NCI-H2196 (cell line): ENCODE data around the gene C13orf46.

ENCODE experiments used
- DNase-seq: peaks from one replicate; lab custom pipeline; 2025; ENCODE audit not compliant: unreplicated experiment; lab: John Stamatoyannopoulos, UW

Gene C13orf46

GRCh38 chr13:113939944-113940297, 34.0 kb downstream of the C13orf46 start:
- no peak for DNase-seq

DNA sequence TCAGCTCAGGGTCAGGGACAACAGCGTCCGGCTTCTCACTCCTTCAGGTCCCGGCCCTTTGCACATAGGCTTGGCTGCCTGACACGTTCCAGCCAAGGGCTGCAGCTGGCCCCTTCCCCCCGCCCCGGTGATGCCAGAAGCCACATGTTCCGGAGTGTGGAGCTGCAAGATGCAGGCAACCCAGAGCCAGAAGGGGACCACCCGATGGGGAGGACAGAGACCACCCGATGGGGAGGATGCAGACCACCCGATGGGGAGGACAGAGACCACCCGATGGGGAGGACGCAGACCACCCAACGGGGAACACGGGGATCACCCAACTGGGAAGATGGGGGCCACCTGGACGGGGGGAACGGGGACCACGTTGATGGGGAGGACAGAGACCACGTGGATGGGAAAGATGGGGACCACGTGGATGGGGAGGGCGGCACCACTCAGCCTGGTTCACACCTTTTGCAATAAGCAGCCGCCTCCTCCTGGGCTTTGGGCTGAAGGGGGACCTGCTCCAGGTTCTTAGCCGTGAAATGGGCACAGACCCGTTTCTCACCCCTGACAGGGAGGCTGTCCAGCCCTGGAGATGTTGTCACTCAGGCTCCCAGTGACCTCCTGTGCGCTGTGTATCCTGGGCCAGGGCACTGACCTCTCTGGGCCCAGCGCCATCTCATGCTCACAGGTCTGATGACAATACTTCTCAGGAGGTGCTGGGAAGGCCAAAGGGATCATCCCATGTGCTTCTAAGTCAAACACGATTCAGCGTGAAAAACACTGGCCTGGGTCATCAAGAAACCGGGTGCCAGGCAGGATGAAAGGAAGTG, 34.5 kb downstream of the C13orf46 start:
- DNase-seq = no peak

- DNase-seq = no peak
Observed at GRCh38 chr13:113938716-113939115, 35.2 kb downstream of the C13orf46 start.

DNA sequence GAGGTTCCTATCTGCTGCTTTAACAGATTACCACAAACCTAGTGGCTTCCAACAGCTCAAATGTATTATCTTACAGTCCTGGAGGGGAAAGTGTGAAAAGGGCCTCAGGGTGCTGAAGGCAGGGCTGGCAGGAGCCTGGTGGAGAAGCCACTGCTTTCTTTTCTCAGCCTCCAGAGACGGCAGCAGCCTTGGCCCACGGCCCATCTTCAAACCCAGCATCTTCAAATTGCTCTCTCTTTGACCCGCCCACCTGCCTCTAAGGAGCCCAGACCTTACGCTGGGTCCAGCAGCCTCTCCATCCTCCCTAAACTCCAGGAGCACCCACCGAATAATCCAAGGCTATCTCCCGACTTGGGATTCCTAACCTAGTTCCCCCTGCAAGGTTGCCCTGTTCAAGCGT, 35.6 kb downstream of the C13orf46 start:
- no peak for DNase-seq

DNA sequence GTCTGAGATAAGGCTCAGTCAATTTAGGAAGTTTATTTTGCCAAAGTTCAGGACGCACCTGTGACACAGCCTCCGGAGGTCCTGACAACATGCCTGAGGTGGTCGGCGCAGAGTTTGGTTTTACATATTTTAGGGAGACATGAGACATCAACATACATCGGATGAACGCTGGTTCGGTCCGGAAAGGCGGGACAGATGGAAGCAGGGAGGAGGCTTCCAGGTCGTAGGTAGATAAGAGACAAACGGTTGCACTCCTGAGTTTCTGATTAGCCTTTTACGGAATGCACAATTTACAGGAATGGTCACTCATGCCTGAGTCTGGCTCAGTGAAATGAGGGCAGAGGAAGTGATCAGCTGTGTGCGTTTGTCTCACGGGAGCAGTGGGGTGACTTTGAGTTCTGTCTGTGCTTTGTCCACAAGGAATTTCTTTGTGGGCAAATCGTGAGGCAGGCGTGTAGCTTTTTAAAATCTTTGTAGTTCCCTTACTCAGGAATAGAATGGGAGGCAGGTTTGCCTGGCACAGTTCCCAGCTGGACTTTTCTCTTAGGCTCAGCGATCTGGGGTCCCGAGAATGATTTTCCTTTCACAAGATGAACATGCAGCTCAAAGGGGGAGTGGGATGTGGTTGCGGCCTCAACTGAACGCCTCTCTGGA, 36.2 kb downstream of the C13orf46 start:
- no peak for DNase-seq

GRCh38 chr13:113937073-113937472, 36.8 kb downstream of the C13orf46 start:
- no peak for DNase-seq

GRCh38 chr13:113936166-113936965, 37.5 kb downstream of the C13orf46 start:
- no peak for DNase-seq

GRCh38 chr13:113935001-113935844, 38.7 kb downstream of the C13orf46 start:
- no peak for DNase-seq

DNA sequence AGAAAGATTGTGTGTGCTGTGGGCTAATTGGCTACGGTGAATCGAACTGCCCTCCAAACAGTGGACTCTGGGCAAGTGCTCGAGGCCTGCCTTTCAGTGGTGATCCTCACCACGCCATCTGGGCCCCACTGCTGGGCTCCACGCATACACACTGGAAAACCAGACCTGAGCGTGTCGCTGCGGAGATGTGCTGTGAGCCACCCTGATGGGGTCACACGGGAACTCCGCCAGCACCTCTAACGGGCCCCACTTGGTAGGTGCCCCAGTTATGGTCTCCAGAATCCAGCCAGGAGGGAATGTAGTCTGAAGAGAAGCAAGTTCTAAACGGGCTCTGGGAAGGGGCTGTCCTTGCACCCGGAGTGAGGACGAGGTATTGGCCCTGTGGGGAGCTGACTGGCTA, 39.3 kb downstream of the C13orf46 start:
- no peak for DNase-seq

DNA sequence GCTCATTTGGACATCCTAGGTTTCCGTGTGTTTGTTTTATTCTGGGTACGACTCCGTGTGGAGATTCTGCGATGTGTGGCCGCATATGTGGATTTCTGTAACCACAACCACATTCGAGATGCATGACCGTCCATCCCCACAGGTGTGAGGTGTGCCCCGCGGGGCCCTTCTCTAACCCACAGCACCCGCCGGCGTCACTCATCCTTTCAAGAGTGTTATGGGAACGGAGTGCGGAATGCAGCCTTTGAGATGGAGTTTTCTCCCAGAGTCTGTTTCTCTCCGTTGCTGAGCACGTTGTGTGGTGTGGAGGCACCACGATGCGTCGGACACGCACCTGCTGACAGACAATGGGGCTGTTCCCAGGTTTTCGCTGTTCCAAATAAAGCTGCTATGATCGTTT, 40.0 kb downstream of the C13orf46 start:
- DNase-seq = no peak

GRCh38 chr13:113931841-113932459, 41.9 kb downstream of the C13orf46 start:
- no peak for DNase-seq

DNA sequence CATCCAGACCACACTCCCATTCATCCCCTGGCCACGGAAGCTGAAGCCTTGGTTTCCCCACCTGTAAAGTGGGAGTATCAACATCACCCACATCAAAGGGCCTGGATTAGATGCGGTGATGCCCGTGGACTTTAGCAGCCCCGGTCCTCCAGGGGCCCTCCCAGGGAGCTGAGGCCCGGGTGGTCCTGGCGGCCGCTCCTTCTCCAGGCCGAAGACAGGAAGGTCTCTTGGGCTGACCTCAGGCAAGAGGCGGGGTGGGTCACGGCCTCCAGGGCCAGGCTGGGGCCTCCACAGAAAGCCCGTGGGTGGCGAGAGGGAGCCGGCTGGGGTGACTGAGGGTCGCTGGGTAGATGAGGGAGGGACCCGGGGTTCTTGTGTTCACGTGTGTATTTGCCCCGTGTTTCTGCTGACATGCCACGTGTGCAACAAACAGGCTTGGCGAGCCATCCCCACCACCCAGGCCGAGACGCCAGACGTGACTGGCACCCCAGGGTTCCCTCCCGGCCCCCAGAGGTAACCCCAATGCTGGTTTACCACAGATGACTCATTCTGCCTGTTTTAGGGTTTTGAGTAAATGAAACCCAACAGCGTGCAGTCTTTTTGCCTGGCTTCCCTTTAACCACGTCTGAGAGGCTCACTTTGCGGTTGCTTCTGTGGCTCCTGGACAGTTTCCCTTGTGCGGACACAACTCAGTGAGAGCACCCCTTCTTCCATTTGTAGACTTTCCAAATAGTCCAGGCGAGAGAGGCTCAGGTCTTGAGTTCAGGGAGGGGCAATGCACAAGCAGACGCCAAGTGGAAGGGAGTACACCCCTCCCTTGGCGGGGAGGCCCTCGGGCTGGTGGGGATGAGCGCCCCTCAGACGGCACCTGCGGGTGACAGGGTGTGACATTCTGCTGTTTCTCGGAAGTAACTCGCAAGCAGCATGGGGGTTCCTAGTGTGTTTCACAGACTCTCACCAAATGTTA, 42.9 kb downstream of the C13orf46 start:
- DNase-seq = no peak

GRCh38 chr13:113929628-113930615, 44.0 kb downstream of the C13orf46 start:
- DNase-seq = no peak

- no peak for DNase-seq
Observed at GRCh38 chr13:113928685-113929627, 44.9 kb downstream of the C13orf46 start.

GRCh38 chr13:113927661-113928581, 46.0 kb downstream of the C13orf46 start:
- DNase-seq = no peak
